Fibroblast of the aortic adventitia (primary cell): Measurements from ENCODE around the gene DCDC2. TPM values are rescaled to one million over a fixed set of nuclear protein-coding genes. Genes with fewer than 3 reads are reported as not detected.
"Not testable (repeated sequence)": the region's sequence is repeated elsewhere in the genome, so short reads cannot be mapped to it uniquely, and the experiment has no call there.

Experiments
- DNase-seq: peaks from one replicate; pipeline ENCODE4 v3.0.0-alpha.2; 2010; ENCODE audit warnings: low read depth
- H3K4me3 ChIP-seq: 2 replicates; pipeline ENCODE4 v1.5.1; 2011; ENCODE audit warnings: low read depth, mild to moderate bottlenecking, control low read depth, low read length, moderate library complexity
- CTCF ChIP-seq: IDR thresholded peaks from 2 replicates; pipeline ENCODE4 v1.5.1; 2011; ENCODE audit warnings: mild to moderate bottlenecking, low read length, control low read depth, inconsistent platforms; ENCODE audit not compliant: insufficient read depth
- total RNA-seq: library from RNA; depleted of rRNA; stranded (reverse); fragments of >200 nt; gene quantifications from 2 replicates; pipeline ENCODE4 v1.2.3, GENCODE V29; 2012; ENCODE audit warnings: low replicate concordance

The DCDC2 gene
- total RNA-seq, 1 donor: not detected

GRCh38 chr6:24376871-24377270 lies 19.0 kb upstream of the DCDC2 start:
- TF ChIP-seq CTCF: no peak
- no peak for DNase-seq

GRCh38 chr6:24374612-24375011 lies 16.8 kb upstream of the DCDC2 start:
- no peak for TF ChIP-seq CTCF
- no peak for DNase-seq
- H3K4me3 ChIP-seq: no peak overlapping the region

More at GRCh38 chr6:24376871-24377270, 19.0 kb upstream of the DCDC2 start:
- H3K4me3 ChIP-seq: no peak overlapping the region

GRCh38 chr6:24365103-24365633 lies 7.3 kb upstream of the DCDC2 start:
- not testable (repeated sequence) for DNase-seq, H3K4me3 ChIP-seq

- H3K4me3 ChIP-seq, DNase-seq: not testable (repeated sequence)
Observed at GRCh38 chr6:24362363-24362762, 4.5 kb upstream of the DCDC2 start.

- peak overlapping the region; percentile 67 for H3K4me3 ChIP-seq
- TF ChIP-seq CTCF: peak; percentile 80
- DNase-seq: peak; percentile 46
Observed at GRCh38 chr6:24359640-24360454, 2.0 kb upstream of the DCDC2 start.

- H3K4me3 ChIP-seq: no peak overlapping the region
- DNase-seq: no peak
- TF ChIP-seq CTCF: no peak
Observed at GRCh38 chr6:24358219-24358821, 461 bp upstream of the DCDC2 start.

GRCh38 chr6:24356310-24356973 lies 1.4 kb downstream of the DCDC2 start:
- TF ChIP-seq CTCF: no peak
- H3K4me3 ChIP-seq: no peak overlapping the region
- no peak for DNase-seq
